SK-N-SH (cell line): ENCODE results near the gene AHNAK2. TPM values are rescaled to one million over a fixed set of nuclear protein-coding genes. Genes with fewer than 3 reads are reported as not detected.

Experiments
- CTCF ChIA-PET: fragments of 300-600, 350-600 bp; formaldehyde crosslinking; extraction: SDS; loops from one replicate; lab custom pipeline; 2021; lab: Yijun Ruan, JAX
- POLR2A ChIA-PET: fragments of 350-600 bp; sonication (Branson Sonifier 250); formaldehyde crosslinking; extraction: SDS; loops from one replicate; lab custom pipeline; 2020; ENCODE audit warnings: antibody characterized with exemption, inconsistent platforms; lab: Yijun Ruan, JAX
- DNase-seq: peaks from one replicate; pipeline ENCODE4 v3.0.0; 2012
- H2AFZ ChIP-seq: fragments of 200-600 bp; sonication (generic); 2 replicates; pipeline ENCODE4 v1.8.1; 2016; ENCODE audit warnings: antibody characterized with exemption, mild to moderate bottlenecking, low read depth
- H3F3A ChIP-seq: fragments of 200-600 bp; sonication (generic); replicated peaks from 2 replicates; pipeline ENCODE3; 2016; ENCODE audit warnings: antibody characterized with exemption, mild to moderate bottlenecking; ENCODE audit not compliant: insufficient read depth
- H3K27ac ChIP-seq, 2 experiments: fragments of 200-500 bp in 1 of 2; fragments of 200-600 bp in 1 of 2; sonication (Bioruptor generic) in 1 of 2; sonication (generic), shearing (Covaris generic) in 1 of 2; 2 replicates each; pipeline versions ENCODE4 v1.5.1 to v1.6.1; 2014 to 2016; ENCODE audit warnings: low read depth in 2 of 2, inconsistent platforms in 1 of 2, low read length in 1 of 2, mild to moderate bottlenecking in 1 of 2, mixed read lengths in 1 of 2
- H3K27me3 ChIP-seq: fragments of 200-600 bp; sonication (generic), shearing (Covaris generic); 2 replicates; pipeline ENCODE4 v1.6.1; 2016; ENCODE audit warnings: mixed run types; ENCODE audit not compliant: insufficient read depth
- H3K36me3 ChIP-seq, 2 experiments: fragments of 200-500 bp in 1 of 2; fragments of 200-600 bp in 1 of 2; sonication (Bioruptor generic) in 1 of 2; sonication (generic) in 1 of 2; replicated peaks in 1 of 2; 2 replicates each; pipeline versions ENCODE3 to v1.5.1; 2014 to 2016; ENCODE audit warnings: low read length in 1 of 2, mild to moderate bottlenecking in 1 of 2; ENCODE audit not compliant: insufficient read depth in 2 of 2, control insufficient read depth in 1 of 2
- H3K4me1 ChIP-seq, 2 experiments: fragments of 200-500 bp in 1 of 2; fragments of 200-600 bp in 1 of 2; sonication (Bioruptor generic) in 1 of 2; sonication (generic), shearing (Covaris generic) in 1 of 2; 2 replicates each; pipeline versions ENCODE4 v1.5.1 to v1.6.1; 2014 to 2016; ENCODE audit warnings: low read depth in 1 of 2, low read length in 1 of 2, mixed run types in 1 of 2; ENCODE audit not compliant: insufficient read depth in 2 of 2, control insufficient read depth in 1 of 2
- H3K4me2 ChIP-seq: fragments of 200-600 bp; sonication (generic), shearing (Covaris generic); 2 replicates; pipeline ENCODE4 v1.6.1; 2017; ENCODE audit warnings: mixed run types
- H3K4me3 ChIP-seq, 2 experiments: fragments of 200-500 bp in 1 of 2; fragments of 200-600 bp in 1 of 2; sonication (Bioruptor generic) in 1 of 2; sonication (generic), shearing (Covaris generic) in 1 of 2; 2 replicates each; pipeline versions ENCODE4 v1.5.1 to v1.8.1; 2014 to 2016; ENCODE audit warnings: low read depth in 2 of 2, inconsistent platforms in 1 of 2, low read length in 1 of 2, mild to moderate bottlenecking in 1 of 2, mixed read lengths in 1 of 2, moderate library complexity in 1 of 2
- H3K79me2 ChIP-seq: fragments of 200-600 bp; sonication (generic); 2 replicates; pipeline ENCODE4 v1.8.1; 2017; ENCODE audit warnings: mild to moderate bottlenecking; ENCODE audit not compliant: insufficient read depth
- H3K9ac ChIP-seq: fragments of 200-600 bp; sonication (generic); 2 replicates; pipeline ENCODE4 v1.6.1; 2017; ENCODE audit warnings: mixed run types
- H3K9me2 ChIP-seq: fragments of 200-600 bp; sonication (generic); 2 replicates; pipeline ENCODE4 v1.6.1; 2017; ENCODE audit warnings: mixed run types
- H3K9me3 ChIP-seq: fragments of 200-600 bp; sonication (generic); 2 replicates; pipeline ENCODE4 v1.6.1; 2017; ENCODE audit warnings: mixed run types, mild to moderate bottlenecking, moderate library complexity
- H4K20me1 ChIP-seq: fragments of 200-600 bp; sonication (generic); 2 replicates; pipeline ENCODE4 v1.6.1; 2017; ENCODE audit warnings: mild to moderate bottlenecking, mixed run types; ENCODE audit not compliant: insufficient read depth
- CHD2 ChIP-seq: fragments of 150-350 bp; IDR thresholded peaks from 2 replicates; pipeline ENCODE4 v1.6.1; 2018; ENCODE audit warnings: low read length; ENCODE audit not compliant: partially characterized antibody
- EZH2phosphoT487 ChIP-seq: fragments of 200-600 bp; sonication (generic); IDR thresholded peaks from 2 replicates; pipeline ENCODE4 v1.6.1; 2017; ENCODE audit warnings: low read depth, mixed run types, mild to moderate bottlenecking, antibody characterized with exemption, moderate library complexity, borderline replicate concordance
- FOSL2 ChIP-seq: IDR thresholded peaks from 2 replicates; pipeline ENCODE4 v1.4.0; 2012; ENCODE audit warnings: low read depth, mild to moderate bottlenecking, moderate library complexity, borderline replicate concordance
- FOXJ3 ChIP-seq: sonication (generic); formaldehyde crosslinking; IDR thresholded peaks from 2 replicates; pipeline ENCODE4 v1.5.1; 2020; ENCODE audit warnings: mild to moderate bottlenecking, missing genetic modification reagents
- JUND ChIP-seq: IDR thresholded peaks from 2 replicates; pipeline ENCODE4 v1.4.0; 2012
- MXI1 ChIP-seq: IDR thresholded peaks from 2 replicates; pipeline ENCODE4 v1.6.1; 2012; ENCODE audit warnings: mild to moderate bottlenecking, low read depth, low read length, improper control_type of control experiment
- NRF1 ChIP-seq: IDR thresholded peaks from 2 replicates; pipeline ENCODE4 v1.6.1; 2012; ENCODE audit warnings: low read depth, mild to moderate bottlenecking, low read length
- POLR2AphosphoS5 ChIP-seq: IDR thresholded peaks from 2 replicates; pipeline ENCODE4 v1.6.1; 2012; ENCODE audit warnings: low read depth, low read length
- RAD21 ChIP-seq: IDR thresholded peaks from 2 replicates; pipeline ENCODE4 v1.6.1; 2012; ENCODE audit warnings: mild to moderate bottlenecking, low read length
- TCF12 ChIP-seq: IDR thresholded peaks from 2 replicates; pipeline ENCODE4 v1.4.0; 2012
- WGBS: methylation state at CpG from one replicate; pipeline ENCODE4 v1.1.6; 2017; ENCODE audit warnings: low lambda C conversion rate; 5-methylcytosine and 5-hydroxymethylcytosine counted together
- polyA plus RNA-seq, 3 experiments: library from polyadenylated mRNA; depleted of rRNA; stranded (reverse); fragments of >200 nt; gene quantifications; 2 replicates each; pipeline ENCODE4 v1.2.3, GENCODE V29; 2012
- TF ChIP-seq, protein P1 (sequence below): IDR thresholded peaks from 2 replicates; pipeline ENCODE4; 2012
- TF ChIP-seq, protein P2 (sequence below): IDR thresholded peaks from 2 replicates; pipeline ENCODE4 v1.4.0; 2012; ENCODE audit warnings: low read depth
- TF ChIP-seq, protein P3 (sequence below): IDR thresholded peaks from 2 replicates; pipeline ENCODE4 v1.4.0; 2012; ENCODE audit warnings: low read depth, borderline replicate concordance

The AHNAK2 gene
- polyA plus RNA-seq, 1 of the 3 experiments (the other 2 are of a cell fraction), result 33.5 TPM

- Histone ChIP-seq H3F3A (peaks cover 20% of the 10 kb centered on the region), H3K4me1 (peaks cover 37 to 55% of the 10 kb centered on the region in 2 experiments; a peak in 3 of 4 replicates), H4K20me1 (no peaks in the 10 kb centered on the region), H3K27ac (peak overlapping the region; percentile 23 to 93; a peak in 3 of 4 replicates), H3K9ac (peak overlapping the region; percentile 67), H3K36me3 (no peaks in the 10 kb centered on the region), H3K4me2 (peak overlapping the region; percentile 90), H3K9me2 (no peaks in the 10 kb centered on the region), H3K79me2 (peaks cover 73% of the 10 kb centered on the region; the same call in 1 of the 2 replicates), H3K27me3 (no peaks in the 10 kb centered on the region), H3K9me3 (no peaks in the 10 kb centered on the region), H3K4me3 (peak overlapping the region; percentile 29 to 51; a peak in 3 of 4 replicates), H2AFZ (peak overlapping the region; percentile 49; the same call in 1 of the 2 replicates)
- TF ChIP-seq NRF1 (no peak), RAD21 (no peak), POLR2AphosphoS5 (0 out of 2 replicates have a peak, but pooled peaks have one; percentile 41), CHD2 (no peak), TCF12 (peak; percentile 64), FOSL2 (peak; percentile 62; the same call in 1 of the 2 replicates), FOXJ3 (CRISPR knock-in tag) (no peak), EZH2phosphoT487 (no peak), JUND (peak; percentile 41; the same call in 1 of the 2 replicates)
- TF ChIP-seq, protein P1, sequence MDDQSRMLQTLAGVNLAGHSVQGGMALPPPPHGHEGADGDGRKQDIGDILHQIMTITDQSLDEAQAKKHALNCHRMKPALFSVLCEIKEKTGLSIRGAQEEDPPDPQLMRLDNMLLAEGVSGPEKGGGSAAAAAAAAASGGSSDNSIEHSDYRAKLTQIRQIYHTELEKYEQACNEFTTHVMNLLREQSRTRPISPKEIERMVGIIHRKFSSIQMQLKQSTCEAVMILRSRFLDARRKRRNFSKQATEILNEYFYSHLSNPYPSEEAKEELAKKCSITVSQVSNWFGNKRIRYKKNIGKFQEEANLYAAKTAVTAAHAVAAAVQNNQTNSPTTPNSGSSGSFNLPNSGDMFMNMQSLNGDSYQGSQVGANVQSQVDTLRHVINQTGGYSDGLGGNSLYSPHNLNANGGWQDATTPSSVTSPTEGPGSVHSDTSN, result peak; percentile 25; the same call in 1 of the 2 replicates
- TF ChIP-seq, protein P2, sequence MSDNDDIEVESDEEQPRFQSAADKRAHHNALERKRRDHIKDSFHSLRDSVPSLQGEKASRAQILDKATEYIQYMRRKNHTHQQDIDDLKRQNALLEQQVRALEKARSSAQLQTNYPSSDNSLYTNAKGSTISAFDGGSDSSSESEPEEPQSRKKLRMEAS, result peak; percentile 67; the same call in 1 of the 2 replicates
- ChIA-PET CTCF (interaction anchor here (0.7 to 11.2 kb wide), 8 partner anchors 36 to 237 kb away, joined by 3 to 284 read pairs (median 5); partner anchors contain the start of gene CDCA4), POLR2A (no interaction called here)
- no peak for DNase-seq
- WGBS, result 70% methylated on average over 10 of the region's 19 CpGs
These were observed 7.7 kb downstream of the AHNAK2 start for GRCh38 chr14:104970231-104971068.

DNA sequence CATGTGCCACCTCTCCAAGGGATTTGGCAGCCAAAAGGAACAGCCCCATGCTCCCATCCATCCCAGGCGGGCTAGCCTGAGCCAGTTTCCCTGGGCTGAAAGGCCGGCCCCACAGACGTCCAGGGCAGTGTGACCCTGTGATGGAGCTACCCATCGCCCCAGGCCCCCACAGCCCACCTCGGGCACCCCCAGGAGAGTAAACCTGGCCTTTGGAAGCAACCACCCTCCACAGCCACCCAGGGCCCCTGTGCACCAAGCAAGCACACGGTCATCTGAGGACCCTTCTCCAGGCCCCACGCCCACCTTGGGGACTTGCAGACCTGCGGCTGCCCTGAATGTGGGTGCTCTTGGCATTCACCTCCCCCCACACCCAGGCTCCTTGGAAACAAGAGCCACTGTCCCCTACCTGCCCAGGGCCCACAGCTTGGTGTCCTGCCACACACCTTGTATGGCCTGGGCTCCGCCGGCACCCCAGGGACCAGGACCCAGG lies 8.4 kb downstream of the AHNAK2 start:
- Histone ChIP-seq H2AFZ (peak overlapping the region; percentile 49; the same call in 1 of the 2 replicates), H3K27ac (peak overlapping the region in 1 of 2 experiments; percentile 93; a peak in 2 of 4 replicates), H3F3A (peaks cover 15% of the 10 kb centered on the region), H3K9me3 (no peaks in the 10 kb centered on the region), H3K9ac (peak overlapping the region; percentile 67), H3K4me2 (peak overlapping the region; percentile 90), H3K4me3 (peak overlapping the region; percentile 29 to 51; a peak in 3 of 4 replicates), H4K20me1 (no peaks in the 10 kb centered on the region), H3K36me3 (no peaks in the 10 kb centered on the region), H3K27me3 (no peaks in the 10 kb centered on the region), H3K79me2 (peaks cover 74% of the 10 kb centered on the region; the same call in 1 of the 2 replicates), H3K4me1 (peaks cover 36 to 51% of the 10 kb centered on the region in 2 experiments; a peak in 3 of 4 replicates), H3K9me2 (no peaks in the 10 kb centered on the region)
- WGBS, result 90% methylated on average over 6 of the region's 10 CpGs
- no peak for TF ChIP-seq MXI1
- TF ChIP-seq, protein P3, sequence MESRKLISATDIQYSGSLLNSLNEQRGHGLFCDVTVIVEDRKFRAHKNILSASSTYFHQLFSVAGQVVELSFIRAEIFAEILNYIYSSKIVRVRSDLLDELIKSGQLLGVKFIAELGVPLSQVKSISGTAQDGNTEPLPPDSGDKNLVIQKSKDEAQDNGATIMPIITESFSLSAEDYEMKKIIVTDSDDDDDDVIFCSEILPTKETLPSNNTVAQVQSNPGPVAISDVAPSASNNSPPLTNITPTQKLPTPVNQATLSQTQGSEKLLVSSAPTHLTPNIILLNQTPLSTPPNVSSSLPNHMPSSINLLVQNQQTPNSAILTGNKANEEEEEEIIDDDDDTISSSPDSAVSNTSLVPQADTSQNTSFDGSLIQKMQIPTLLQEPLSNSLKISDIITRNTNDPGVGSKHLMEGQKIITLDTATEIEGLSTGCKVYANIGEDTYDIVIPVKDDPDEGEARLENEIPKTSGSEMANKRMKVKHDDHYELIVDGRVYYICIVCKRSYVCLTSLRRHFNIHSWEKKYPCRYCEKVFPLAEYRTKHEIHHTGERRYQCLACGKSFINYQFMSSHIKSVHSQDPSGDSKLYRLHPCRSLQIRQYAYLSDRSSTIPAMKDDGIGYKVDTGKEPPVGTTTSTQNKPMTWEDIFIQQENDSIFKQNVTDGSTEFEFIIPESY, result no peak
- ChIA-PET CTCF (interaction anchor here (0.7 to 11.2 kb wide), 8 partner anchors 35 to 236 kb away, joined by 3 to 284 read pairs (median 5); partner anchors contain the start of gene CDCA4), POLR2A (no interaction called here)
- no peak for DNase-seq
